RKO (cell line): ENCODE data around the gene LIMA1.

Experiments used
- DNase-seq: peaks from one replicate; pipeline ENCODE4 v3.0.0-alpha.2; 2016; ENCODE audit warnings: low spot score

The LIMA1 gene

DNA sequence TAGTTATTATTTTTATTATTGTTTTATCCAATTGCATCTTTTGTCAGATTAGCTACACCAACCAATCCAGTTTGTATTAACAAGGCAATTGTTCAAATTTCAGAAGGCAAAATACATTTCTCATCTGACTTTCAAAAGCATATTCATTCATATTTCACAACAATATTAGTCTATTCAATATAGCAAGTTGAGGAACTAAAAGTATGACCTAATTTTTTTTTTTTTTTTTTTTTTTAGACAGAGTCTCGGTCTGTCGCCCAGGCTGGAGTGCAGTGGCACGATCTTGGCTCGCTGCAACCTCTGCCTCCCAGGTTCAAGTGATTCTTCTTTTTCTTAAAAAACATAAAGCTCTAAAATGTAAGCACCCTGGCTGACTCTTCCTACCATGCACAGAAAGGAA, 154.0 kb downstream of the LIMA1 start:
- DNase-seq = no peak

DNA sequence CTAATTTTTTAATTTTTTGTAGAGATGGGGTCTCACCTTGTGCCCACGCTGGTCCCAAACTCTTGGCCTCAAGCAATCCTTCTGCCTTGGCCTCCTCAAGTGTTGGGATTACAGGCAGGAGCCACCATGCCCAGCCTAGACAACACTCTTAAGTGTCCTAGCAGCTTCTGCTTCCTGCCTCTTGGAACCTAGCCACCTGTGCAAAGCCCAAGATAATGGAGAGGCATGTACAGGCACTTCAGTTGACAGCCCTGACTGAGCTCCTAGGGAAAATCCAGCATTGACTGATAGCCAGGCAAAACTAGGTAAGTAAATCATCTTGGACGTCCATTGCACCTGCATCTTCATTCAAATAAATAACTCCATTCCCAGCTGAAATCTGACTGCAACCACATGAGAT, 155.8 kb downstream of the LIMA1 start:
- DNase-seq = no peak
